ENCODE measurements around the gene NCAPG2.

DNA sequence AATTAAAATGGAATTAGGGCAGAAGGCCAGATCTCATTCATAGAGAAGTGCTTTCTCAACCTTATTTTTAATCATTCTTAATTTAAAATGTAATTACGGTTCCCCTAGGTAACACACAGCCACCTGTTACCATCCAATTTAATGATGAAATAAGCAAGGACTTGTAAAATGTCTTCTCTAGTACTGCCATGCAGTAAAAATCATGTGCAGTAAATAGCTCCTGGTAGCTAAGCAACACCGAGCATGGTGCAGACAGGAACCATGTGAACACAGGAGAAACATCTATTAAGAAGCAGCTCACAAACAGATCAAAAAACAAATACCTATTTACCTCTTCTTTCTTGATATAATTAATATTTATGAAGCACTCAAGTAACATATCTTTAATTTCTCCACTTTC is 15.1 kb downstream of the NCAPG2 start:
- TF ChIP-seq REST (IDR thresholded peaks at IDR 0.05; ENCODE audit: insufficient read depth in 1 of 2, low read depth in 2 of 2, low read length in 2 of 2) (no peak), POLR2AphosphoS5 (IDR thresholded peaks at IDR 0.05; ENCODE audit: low read depth, low read length) (no peak), TAF1 (IDR thresholded peaks at IDR 0.05; ENCODE audit: borderline replicate concordance, insufficient read depth, low read length) (no peak)

Measured in PFSK-1 (cell line).